WTC11 (cell line): ENCODE results near the gene AHRR. TPM values are rescaled to one million over a fixed set of nuclear protein-coding genes. Genes with fewer than 3 reads are reported as not detected.

Experiments used
- ATAC-seq: fragments of 200-7000 bp; cut with Tn5 transposase; 2 replicates; pipeline ENCODE4 v1.10.0; 2021; ENCODE audit warnings: mild to moderate bottlenecking, moderate library complexity
- CTCF ChIA-PET: fragments of 300-600 bp; sonication (Branson Sonifier 250); formaldehyde crosslinking; loops from one replicate; lab custom pipeline; 2021; ENCODE audit warnings: antibody characterized with exemption; lab: Charles Lee
- POLR2A ChIA-PET: fragments of 350-600 bp; sonication (Branson Sonifier 250); formaldehyde crosslinking; loops from one replicate; lab custom pipeline; 2021; ENCODE audit warnings: antibody characterized with exemption; lab: Charles Lee
- DNase-seq: peaks from one replicate; pipeline ENCODE4 v3.0.0; 2021; ENCODE audit warnings: low spot score
- H3K27ac Mint-ChIP-seq: 2 replicates; pipeline ENCODE4 v1.8.0; 2021; ENCODE audit warnings: mixed read lengths
- H3K27me3 Mint-ChIP-seq: 2 replicates; pipeline ENCODE4 v1.8.0; 2021; ENCODE audit warnings: low read depth, mild to moderate bottlenecking, moderate library complexity, mixed read lengths
- H3K36me3 Mint-ChIP-seq: 2 replicates; pipeline ENCODE4 v1.8.0; 2021; ENCODE audit warnings: mixed read lengths
- H3K4me1 Mint-ChIP-seq: 2 replicates; pipeline ENCODE4 v1.8.0; 2022; ENCODE audit warnings: mixed read lengths
- H3K4me3 Mint-ChIP-seq: 2 replicates; pipeline ENCODE4 v1.8.0; 2021; ENCODE audit warnings: mild to moderate bottlenecking, moderate library complexity, mixed read lengths
- H3K9me3 Mint-ChIP-seq: 2 replicates; pipeline ENCODE4 v1.8.0; 2021; ENCODE audit warnings: mixed read lengths
- AFF4 ChIP-seq: sonication (generic); formaldehyde crosslinking; IDR thresholded peaks from 2 replicates; pipeline ENCODE4 v1.8.1; 2023; ENCODE audit warnings: mild to moderate bottlenecking, missing genetic modification reagents, borderline replicate concordance
- ATF1 ChIP-seq: sonication (generic); formaldehyde crosslinking; IDR thresholded peaks from 2 replicates; pipeline ENCODE4 v1.8.1; 2023; ENCODE audit warnings: mild to moderate bottlenecking, moderate library complexity, missing genetic modification reagents
- ATF2 ChIP-seq: sonication (generic); formaldehyde crosslinking; IDR thresholded peaks from 2 replicates; pipeline ENCODE4 v1.8.1; 2022; ENCODE audit warnings: low read depth, missing genetic modification reagents, borderline replicate concordance
- CBFB ChIP-seq: sonication (generic); formaldehyde crosslinking; IDR thresholded peaks from 2 replicates; pipeline ENCODE4 v1.8.1; 2022; ENCODE audit warnings: mild to moderate bottlenecking, low read depth, missing genetic modification reagents
- CREB1 ChIP-seq: sonication (generic); formaldehyde crosslinking; IDR thresholded peaks from 2 replicates; pipeline ENCODE4 v1.8.0; 2023; ENCODE audit warnings: mild to moderate bottlenecking, missing genetic modification reagents
- CTCF ChIP-seq: fragments of 200-600 bp; IDR thresholded peaks from 2 replicates; pipeline ENCODE4 v1.8.0; 2022; ENCODE audit warnings: antibody characterized with exemption
- ESRRA ChIP-seq: sonication (generic); formaldehyde crosslinking; IDR thresholded peaks from 2 replicates; pipeline ENCODE4 v1.8.1; 2022; ENCODE audit warnings: mild to moderate bottlenecking, missing genetic modification reagents, borderline replicate concordance
- GRHL2 ChIP-seq: fragments of 250-450 bp; sonication (Bioruptor Pico); IDR thresholded peaks from 2 replicates; pipeline ENCODE4 v1.8.0; 2022; ENCODE audit warnings: mild to moderate bottlenecking, moderate library complexity; ENCODE audit not compliant: insufficient replicate concordance, severe bottlenecking
- GTF2I ChIP-seq: fragments of 250-450 bp; sonication (Bioruptor Pico); conservative IDR thresholded peaks from 2 replicates; pipeline ENCODE4 v1.4.0; 2021; ENCODE audit warnings: mild to moderate bottlenecking
- MLX ChIP-seq: sonication (generic); formaldehyde crosslinking; IDR thresholded peaks from 2 replicates; pipeline ENCODE4 v1.8.1; 2023; ENCODE audit warnings: mild to moderate bottlenecking, missing genetic modification reagents, moderate library complexity
- NFE2L1 ChIP-seq: sonication (generic); formaldehyde crosslinking; IDR thresholded peaks from 2 replicates; pipeline ENCODE4 v1.8.1; 2023; ENCODE audit warnings: missing genetic modification reagents
- NR2C2 ChIP-seq: sonication (generic); formaldehyde crosslinking; IDR thresholded peaks from 2 replicates; pipeline ENCODE4 v1.8.0; 2022; ENCODE audit warnings: mild to moderate bottlenecking, missing genetic modification reagents
- NR3C1 ChIP-seq: sonication (generic); formaldehyde crosslinking; conservative IDR thresholded peaks from 2 replicates; pipeline ENCODE4 v1.8.1; 2023; ENCODE audit warnings: low read depth, mild to moderate bottlenecking, missing genetic modification reagents
- PRRX2 ChIP-seq: fragments of 250-450 bp; sonication (Bioruptor Pico); IDR thresholded peaks from 2 replicates; pipeline ENCODE4 v1.8.0; 2021; ENCODE audit warnings: mild to moderate bottlenecking
- RORB ChIP-seq: fragments of 250-450 bp; sonication (Bioruptor Pico); IDR thresholded peaks from 2 replicates; pipeline ENCODE4 v1.9.0; 2021; ENCODE audit warnings: mild to moderate bottlenecking
- SMAD4 ChIP-seq: sonication (generic); formaldehyde crosslinking; IDR thresholded peaks from 2 replicates; pipeline ENCODE4 v1.8.0; 2022; ENCODE audit warnings: mild to moderate bottlenecking, missing genetic modification reagents
- SOX15 ChIP-seq: fragments of 250-450 bp; sonication (Bioruptor Pico); IDR thresholded peaks from 2 replicates; pipeline ENCODE4 v1.9.0; 2021; ENCODE audit warnings: mild to moderate bottlenecking
- TCF7 ChIP-seq: sonication (generic); formaldehyde crosslinking; IDR thresholded peaks from 2 replicates; pipeline ENCODE4 v1.8.0; 2022; ENCODE audit warnings: mild to moderate bottlenecking, low read depth, missing genetic modification reagents, moderate library complexity
- USF2 ChIP-seq: sonication (generic); formaldehyde crosslinking; IDR thresholded peaks from 2 replicates; pipeline ENCODE4 v1.8.1; 2023; ENCODE audit warnings: mild to moderate bottlenecking, missing genetic modification reagents, moderate library complexity
- ZMAT4 ChIP-seq: fragments of 250-450 bp; sonication (Bioruptor Pico); IDR thresholded peaks from 2 replicates; pipeline ENCODE4 v1.9.0; 2021; ENCODE audit warnings: mild to moderate bottlenecking
- total RNA-seq: library from RNA; stranded (reverse); gene quantifications from 3 replicates; pipeline ENCODE4 v1.2.3, GENCODE V29; 2021

AHRR gene
- total RNA-seq, 1 experiment from 2014 or later, result 4.5 TPM

GRCh38 chr5:329121-329735, 7.7 kb downstream of the AHRR start:
- ChIA-PET POLR2A (no interaction called here), CTCF (interaction anchor here (0.6 kb wide), 1 partner anchor 36 kb away, joined by 3 read pairs; no protein-coding TSS in a partner anchor)
- DNase-seq (no peak), ATAC-seq (no peak)
- Mint-ChIP-seq H3K4me3 (no peak overlapping the region), H3K9me3 (no peaks in the 10 kb centered on the region), H3K4me1 (no peaks in the 10 kb centered on the region), H3K27me3 (peaks cover 3% of the 10 kb centered on the region), H3K36me3 (no peaks in the 10 kb centered on the region), H3K27ac (no peak overlapping the region)
- no peak for TF ChIP-seq NR2C2
- no peak for TF ChIP-seq ESRRA (CRISPR knock-in tag)
- TF ChIP-seq ZMAT4 (CRISPR knock-in tag), result no peak
- no peak for TF ChIP-seq MLX (CRISPR knock-in tag)
- no peak for TF ChIP-seq USF2 (CRISPR knock-in tag)
- no peak for TF ChIP-seq SOX15 (CRISPR knock-in tag)
- TF ChIP-seq CTCF, result no peak

- POLR2A ChIA-PET, result no interaction called here
- H3K9me3 Mint-ChIP-seq, result no peaks in the 10 kb centered on the region
- no peak overlapping the region for H3K27ac Mint-ChIP-seq
- no peak for ATAC-seq
- DNase-seq, result no peak
- CTCF ChIA-PET, result no interaction called here
- no peaks in the 10 kb centered on the region for H3K36me3 Mint-ChIP-seq
- H3K27me3 Mint-ChIP-seq, result peaks cover 5% of the 10 kb centered on the region
- no peak overlapping the region for H3K4me3 Mint-ChIP-seq
- H3K4me1 Mint-ChIP-seq, result no peaks in the 10 kb centered on the region
- TF ChIP-seq TCF7, result no peak
- TF ChIP-seq AFF4 (CRISPR knock-in tag), result no peak
- no peak for TF ChIP-seq NR3C1 (CRISPR knock-in tag)
- no peak for TF ChIP-seq CBFB (CRISPR knock-in tag)
- no peak for TF ChIP-seq CREB1 (CRISPR knock-in tag)
- TF ChIP-seq CTCF, result no peak
- TF ChIP-seq ATF1 (CRISPR knock-in tag), result no peak
- TF ChIP-seq PRRX2, result no peak
- no peak for TF ChIP-seq GRHL2 (CRISPR knock-in tag)
- no peak for TF ChIP-seq NFE2L1 (CRISPR knock-in tag)
- TF ChIP-seq ATF2 (CRISPR knock-in tag), result no peak
- TF ChIP-seq SMAD4 (CRISPR knock-in tag), result no peak
- no peak for TF ChIP-seq RORB (CRISPR knock-in tag)
- TF ChIP-seq GTF2I (CRISPR knock-in tag), result no peak
Observed at GRCh38 chr5:329768-330167, 8.3 kb downstream of the AHRR start.
